CD8-positive, alpha-beta memory T cell (primary cell): ENCODE data around the gene CST9. TPM values are rescaled to one million over a fixed set of nuclear protein-coding genes. Genes with fewer than 3 reads are reported as not detected.

ENCODE experiments used
- CTCF ChIA-PET: fragments of 350-600 bp; sonication (Branson Sonifier 250); formaldehyde crosslinking; loops from one replicate; lab custom pipeline; 2021; ENCODE audit warnings: antibody characterized with exemption; lab: Charles Lee
- POLR2A ChIA-PET: fragments of 350-600 bp; sonication (Branson Sonifier 250); formaldehyde crosslinking; loops from one replicate; lab custom pipeline; 2021; ENCODE audit warnings: antibody characterized with exemption; lab: Charles Lee
- DNase-seq, 5 donors: peaks; one replicate each; pipeline versions ENCODE4 v3.0.0 to v3.0.0-alpha.2; 2020 to 2022; ENCODE audit warnings: mixed read lengths in 1 of 5
- H3K27ac ChIP-seq: one replicate; pipeline ENCODE4 v1.7.0; 2013; ENCODE audit warnings: low read depth, mild to moderate bottlenecking, low read length, moderate library complexity
- H3K27me3 ChIP-seq: 2 replicates; pipeline ENCODE4 v1.7.0; 2013; ENCODE audit warnings: low read length, mild to moderate bottlenecking; ENCODE audit not compliant: insufficient read depth, poor library complexity, severe bottlenecking
- H3K36me3 ChIP-seq: 2 replicates; pipeline ENCODE4 v1.7.0; 2013; ENCODE audit warnings: mild to moderate bottlenecking, low read length, moderate library complexity; ENCODE audit not compliant: insufficient read depth
- H3K4me1 ChIP-seq: 2 replicates; pipeline ENCODE4 v1.7.0; 2013; ENCODE audit warnings: mild to moderate bottlenecking, low read length, moderate library complexity; ENCODE audit not compliant: insufficient read depth
- H3K4me3 ChIP-seq: 2 replicates; pipeline ENCODE4 v1.7.0; 2013; ENCODE audit warnings: mild to moderate bottlenecking, low read length
- H3K9me3 ChIP-seq: 2 replicates; pipeline ENCODE4 v1.7.0; 2013; ENCODE audit warnings: mild to moderate bottlenecking, low read length
- H3K27ac Mint-ChIP-seq, 8 donors: one replicate each; pipeline ENCODE4 v1.8.0; 2020 to 2021; ENCODE audit warnings: mixed read lengths in 8 of 8, mild to moderate bottlenecking in 6 of 8, inconsistent platforms in 3 of 8, moderate library complexity in 3 of 8
- H3K27me3 Mint-ChIP-seq, 2 donors: one replicate each; pipeline ENCODE4 v1.8.0; 2020 to 2021; ENCODE audit warnings: mixed read lengths in 2 of 2, mild to moderate bottlenecking in 1 of 2, moderate library complexity in 1 of 2
- H3K36me3 Mint-ChIP-seq, 3 donors: one replicate each; pipeline ENCODE4 v1.8.0; 2020 to 2021; ENCODE audit warnings: mixed read lengths in 3 of 3, inconsistent platforms in 1 of 3, mild to moderate bottlenecking in 1 of 3
- H3K4me1 Mint-ChIP-seq, 3 donors: one replicate each; pipeline ENCODE4 v1.8.0; 2020 to 2021; ENCODE audit warnings: mixed read lengths in 3 of 3, inconsistent platforms in 1 of 3, mild to moderate bottlenecking in 1 of 3
- H3K4me3 Mint-ChIP-seq, 7 donors: one replicate each; pipeline ENCODE4 v1.8.0; 2020 to 2021; ENCODE audit warnings: mixed read lengths in 7 of 7, mild to moderate bottlenecking in 6 of 7, moderate library complexity in 4 of 7, inconsistent platforms in 2 of 7
- H3K9me3 Mint-ChIP-seq, 5 donors: one replicate each; pipeline ENCODE4 v1.8.0; 2020 to 2022; ENCODE audit warnings: mixed read lengths in 5 of 5, mild to moderate bottlenecking in 3 of 5, moderate library complexity in 2 of 5, inconsistent platforms in 1 of 5
- polyA plus RNA-seq: library from polyadenylated mRNA; unstranded; fragments of 300-500 nt; fragmentation: Illumina TruSeq; gene quantifications from one replicate; pipeline ENCODE4 v1.2.3, GENCODE V29; 2021
- total RNA-seq, 2 experiments: library from RNA; stranded (reverse); gene quantifications; one replicate each; pipeline ENCODE4 v1.2.3, GENCODE V29; 2021

The CST9 gene
- total and polyA plus RNA-seq, 3 experiments from 2014 or later: not detected

GRCh38 chr20:23568971-23569330 is 36.8 kb downstream of the CST9 start:
- Histone ChIP-seq H3K4me1 (no peaks in the 10 kb centered on the region), H3K27ac (no peak overlapping the region), H3K4me3 (no peak overlapping the region), H3K36me3 (no peaks in the 10 kb centered on the region), H3K9me3 (no peaks in the 10 kb centered on the region), H3K27me3 (no peaks in the 10 kb centered on the region)
- H3K4me1 Mint-ChIP-seq: peaks cover 0 to 2% (median 0%) of the 10 kb centered on the region in 3 donors
- ChIA-PET CTCF (no interaction called here), POLR2A (no interaction called here)
- no peak overlapping the region for H3K4me3 Mint-ChIP-seq
- H3K36me3 Mint-ChIP-seq: no peaks in the 10 kb centered on the region
- H3K9me3 Mint-ChIP-seq: peaks cover 0 to 2% (median 0%) of the 10 kb centered on the region in 5 donors
- DNase-seq: no peak
- H3K27ac Mint-ChIP-seq: no peak overlapping the region
- peaks cover 5 to 18% of the 10 kb centered on the region in 2 donors for H3K27me3 Mint-ChIP-seq

DNA sequence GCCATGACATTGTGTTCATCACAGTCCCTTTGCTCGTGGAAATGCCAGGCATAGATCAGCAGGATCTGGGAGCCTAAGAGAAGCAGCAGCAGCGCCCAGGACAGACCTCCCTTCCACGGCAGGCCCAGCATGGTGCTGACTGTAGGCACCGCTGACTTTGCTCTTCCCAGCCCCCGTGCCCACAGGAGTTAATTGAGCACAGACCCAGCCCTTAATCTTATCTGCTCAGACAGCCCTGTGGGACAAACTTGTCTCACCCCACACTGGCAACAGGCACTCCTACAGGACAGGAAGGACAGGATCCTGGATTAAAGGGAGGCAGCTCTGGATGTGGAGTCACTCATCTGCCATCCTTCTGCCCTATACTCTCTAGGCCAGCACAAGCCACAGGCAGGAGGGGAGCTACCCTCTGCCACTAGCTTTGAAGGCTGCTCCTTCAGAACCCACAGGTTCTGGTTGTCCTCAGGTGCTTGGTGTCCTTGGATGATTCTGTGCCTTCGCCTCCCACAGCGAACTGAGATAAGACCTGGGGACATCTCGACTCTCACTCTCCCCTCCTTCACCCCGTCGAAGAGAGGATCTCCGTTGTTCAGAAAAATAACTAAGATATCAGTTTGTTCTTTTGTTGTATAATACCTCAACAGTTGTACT is 37.3 kb downstream of the CST9 start, which contains the start of gene CST9L:
CST9L (minus strand) TSS at position 165 of the 651 bp plus-strand sequence; CDS start at position 131, 34 bp downstream.
- CTCF ChIA-PET: no interaction called here
- POLR2A ChIA-PET: no interaction called here

GRCh38 chr20:23566199-23566932 is 39.4 kb downstream of the CST9 start:
- Histone ChIP-seq H3K4me3 (no peak overlapping the region), H3K27ac (no peak overlapping the region), H3K4me1 (no peaks in the 10 kb centered on the region), H3K9me3 (no peaks in the 10 kb centered on the region), H3K36me3 (no peaks in the 10 kb centered on the region), H3K27me3 (no peaks in the 10 kb centered on the region)
- Mint-ChIP-seq H3K27ac (peak overlapping the region in 1 of 8 donors; percentile 52), H3K4me3 (no peak overlapping the region), H3K27me3 (peaks cover 8 to 22% of the 10 kb centered on the region in 2 donors), H3K9me3 (peaks cover 8 to 22% (median 18%) of the 10 kb centered on the region in 5 donors), H3K4me1 (peaks cover 0 to 2% (median 0%) of the 10 kb centered on the region in 3 donors), H3K36me3 (peaks cover 0 to 13% (median 0%) of the 10 kb centered on the region in 3 donors)
- no peak for DNase-seq
- ChIA-PET POLR2A (no interaction called here), CTCF (no interaction called here)

More for the DNA sequence above, 37.3 kb downstream of the CST9 start, which contains the start of gene CST9L:
- H3K4me3 ChIP-seq: no peak within 1 kb of the TSS
- Mint-ChIP-seq H3K36me3 (no peaks in the 10 kb centered on the region), H3K4me3 (no peak within 1 kb of the TSS), H3K27me3 (peaks cover 5 to 18% of the 10 kb centered on the region in 2 donors), H3K4me1 (peaks cover 0 to 2% (median 0%) of the 10 kb centered on the region in 3 donors), H3K9me3 (peaks cover 0 to 3% (median 2%) of the 10 kb centered on the region in 5 donors), H3K27ac (no peak within 1 kb of the TSS)
- H3K36me3 ChIP-seq: no peaks in the 10 kb centered on the region
- H3K27me3 ChIP-seq: no peaks in the 10 kb centered on the region
- H3K27ac ChIP-seq: no peak within 1 kb of the TSS
- no peaks in the 10 kb centered on the region for H3K4me1 ChIP-seq
- DNase-seq: no peak
- H3K9me3 ChIP-seq: no peaks in the 10 kb centered on the region

DNA sequence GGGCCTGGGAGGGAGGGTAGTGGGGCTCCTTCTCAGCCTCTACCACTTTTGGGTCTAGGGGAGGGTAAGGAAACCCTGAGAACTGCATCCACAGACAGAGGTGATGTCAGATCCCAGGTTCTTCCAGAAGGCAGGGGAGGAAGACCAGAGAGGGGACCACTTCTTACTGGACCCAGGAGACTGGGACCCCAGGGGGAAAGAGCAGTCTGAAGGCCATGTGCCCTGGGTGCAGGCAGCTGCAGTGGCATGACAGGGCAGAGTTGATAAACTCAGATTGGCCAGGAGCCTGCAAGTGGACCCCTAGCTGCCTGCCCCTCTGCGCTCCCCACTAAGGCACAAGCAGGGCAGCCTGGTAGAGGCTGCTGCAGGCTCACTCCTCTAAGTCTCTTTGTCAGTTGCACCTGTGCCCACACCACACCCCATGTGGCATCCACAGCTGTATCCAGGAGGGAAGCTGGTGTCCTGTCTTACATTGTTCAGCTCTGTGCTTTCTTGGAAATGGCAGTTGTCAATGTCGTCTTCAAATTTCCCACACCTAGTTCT is 40.1 kb downstream of the CST9 start:
- DNase-seq: no peak
- no peak overlapping the region for H3K4me3 Mint-ChIP-seq
- no peaks in the 10 kb centered on the region for H3K4me1 ChIP-seq
- H3K4me1 Mint-ChIP-seq: peaks cover 0 to 2% (median 0%) of the 10 kb centered on the region in 3 donors
- H3K36me3 ChIP-seq: no peaks in the 10 kb centered on the region
- CTCF ChIA-PET: no interaction called here
- peaks cover 8 to 26% (median 23%) of the 10 kb centered on the region in 5 donors for H3K9me3 Mint-ChIP-seq
- no peak overlapping the region for H3K27ac ChIP-seq
- POLR2A ChIA-PET: no interaction called here
- H3K27me3 ChIP-seq: no peaks in the 10 kb centered on the region
- no peak overlapping the region for H3K27ac Mint-ChIP-seq
- H3K4me3 ChIP-seq: no peak overlapping the region
- H3K36me3 Mint-ChIP-seq: peaks cover 0 to 13% (median 0%) of the 10 kb centered on the region in 3 donors
- no peaks in the 10 kb centered on the region for H3K9me3 ChIP-seq
- H3K27me3 Mint-ChIP-seq: peaks cover 11 to 22% of the 10 kb centered on the region in 2 donors

DNA sequence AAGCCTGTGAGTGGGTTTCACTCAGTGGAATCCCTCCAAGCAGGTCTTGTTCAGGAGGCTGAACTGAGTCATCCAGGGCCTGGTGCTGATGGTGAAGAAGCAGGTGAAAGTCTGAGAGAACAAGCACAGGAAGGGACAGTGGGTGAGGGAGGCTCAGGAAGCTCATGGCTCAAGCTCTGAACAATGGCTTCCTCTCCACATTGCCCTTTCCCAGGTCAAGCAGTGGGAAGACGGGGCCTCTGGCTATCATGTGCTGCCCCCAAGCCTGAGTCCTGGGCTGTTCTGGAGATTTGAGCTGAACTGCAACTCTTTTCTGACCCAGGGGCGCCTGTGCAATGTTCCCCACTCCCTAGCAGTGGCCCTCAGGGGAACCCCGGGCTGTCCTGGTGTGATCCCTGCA is 40.8 kb downstream of the CST9 start:
- Mint-ChIP-seq H3K27me3 (peaks cover 11 to 24% of the 10 kb centered on the region in 2 donors), H3K4me3 (no peak overlapping the region), H3K4me1 (peaks cover 0 to 2% (median 0%) of the 10 kb centered on the region in 3 donors), H3K27ac (no peak overlapping the region), H3K36me3 (peaks cover 0 to 16% (median 0%) of the 10 kb centered on the region in 3 donors), H3K9me3 (peaks cover 8 to 30% (median 27%) of the 10 kb centered on the region in 5 donors)
- no peaks in the 10 kb centered on the region for H3K4me1 ChIP-seq
- no peak overlapping the region for H3K27ac ChIP-seq
- no peaks in the 10 kb centered on the region for H3K27me3 ChIP-seq
- no peak overlapping the region for H3K4me3 ChIP-seq
- no peak for DNase-seq
- CTCF ChIA-PET: no interaction called here
- POLR2A ChIA-PET: no interaction called here
- H3K9me3 ChIP-seq: no peaks in the 10 kb centered on the region
- no peaks in the 10 kb centered on the region for H3K36me3 ChIP-seq

DNA sequence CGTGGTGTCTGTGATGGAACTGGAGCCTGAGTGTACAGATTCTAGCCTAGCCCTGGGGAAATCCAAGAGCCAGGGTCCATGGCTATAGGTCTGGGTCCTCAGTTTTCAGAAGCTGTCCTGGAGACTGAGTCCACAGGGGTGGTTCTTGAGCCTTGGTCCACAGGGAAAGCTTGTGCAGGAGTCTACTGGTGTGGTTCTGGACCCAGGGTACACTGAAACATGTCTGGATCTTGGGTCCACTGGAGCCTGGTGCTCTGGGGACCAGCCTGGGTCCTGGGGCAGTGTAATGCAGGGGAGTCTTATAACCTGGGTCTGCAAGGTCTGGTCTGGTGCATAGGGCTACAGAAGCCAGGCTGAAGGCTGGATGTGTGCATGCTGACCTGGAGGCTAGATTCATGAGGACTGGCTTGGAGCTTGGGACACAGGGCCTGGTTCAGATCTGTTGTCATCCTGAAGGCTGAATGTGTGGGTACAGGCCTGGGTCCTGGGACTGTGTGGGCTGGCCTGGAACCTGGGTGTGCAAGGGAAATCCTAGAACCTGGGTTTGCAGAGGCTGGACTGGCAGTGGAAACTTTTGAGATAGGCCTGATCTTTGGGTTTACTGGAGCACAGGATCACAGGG is 42.9 kb downstream of the CST9 start:
- Histone ChIP-seq H3K27ac (no peak overlapping the region), H3K27me3 (no peaks in the 10 kb centered on the region), H3K36me3 (no peaks in the 10 kb centered on the region), H3K4me3 (no peak overlapping the region), H3K9me3 (no peaks in the 10 kb centered on the region), H3K4me1 (no peaks in the 10 kb centered on the region)
- ChIA-PET POLR2A (no interaction called here), CTCF (no interaction called here)
- Mint-ChIP-seq H3K9me3 (peaks cover 17 to 42% (median 36%) of the 10 kb centered on the region in 5 donors), H3K36me3 (peaks cover 0 to 18% (median 0%) of the 10 kb centered on the region in 3 donors), H3K4me1 (peaks cover 0 to 2% (median 0%) of the 10 kb centered on the region in 3 donors), H3K27ac (no peak overlapping the region), H3K4me3 (no peak overlapping the region), H3K27me3 (peaks cover 15 to 24% of the 10 kb centered on the region in 2 donors)
- no peak for DNase-seq

DNA sequence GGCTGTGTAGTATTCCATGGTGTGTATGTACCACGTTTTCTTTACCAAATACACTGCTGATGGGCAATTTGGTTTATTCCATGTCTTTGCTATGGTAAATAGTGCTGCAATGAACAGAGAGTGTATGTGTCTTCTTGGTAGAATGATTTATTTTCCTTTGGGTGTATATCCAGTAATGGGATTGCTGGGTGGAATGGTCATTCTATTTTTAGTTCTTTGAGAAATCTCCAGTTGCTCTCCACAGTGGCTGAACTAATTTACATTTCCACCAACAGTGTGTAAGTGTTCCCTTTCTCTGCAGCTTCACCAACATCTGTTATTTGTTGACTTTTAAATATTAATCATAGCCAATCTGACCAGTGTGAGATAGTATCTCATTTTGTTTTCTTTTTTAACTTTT is 51.3 kb downstream of the CST9 start:
- Mint-ChIP-seq H3K36me3 (peaks cover 0 to 5% (median 0%) of the 10 kb centered on the region in 3 donors), H3K9me3 (peaks cover 7 to 12% (median 11%) of the 10 kb centered on the region in 5 donors), H3K4me3 (no peak overlapping the region), H3K27ac (no peak overlapping the region), H3K27me3 (peaks cover 6 to 7% of the 10 kb centered on the region in 2 donors), H3K4me1 (no peaks in the 10 kb centered on the region)
- Histone ChIP-seq H3K4me3 (no peak overlapping the region), H3K9me3 (no peaks in the 10 kb centered on the region), H3K27ac (no peak overlapping the region), H3K36me3 (no peaks in the 10 kb centered on the region), H3K4me1 (no peaks in the 10 kb centered on the region), H3K27me3 (no peaks in the 10 kb centered on the region)
- POLR2A ChIA-PET: no interaction called here
- CTCF ChIA-PET: no interaction called here
- no peak for DNase-seq
